Adipocyte (in vitro differentiated cells): ENCODE data around the gene GNG7.
"Not testable (repeated sequence)": the region's sequence is repeated elsewhere in the genome, so short reads cannot be mapped to it uniquely, and the experiment has no call there.

Experiments
- DNase-seq: peaks from one replicate; pipeline ENCODE4 v3.0.0-alpha.2; 2015; ENCODE audit warnings: low read depth
- H3K27me3 ChIP-seq: replicated peaks from 2 replicates; pipeline ENCODE4 v1.7.0; 2013; ENCODE audit warnings: mild to moderate bottlenecking, low read length, moderate library complexity; ENCODE audit not compliant: control insufficient read depth, insufficient read depth
- H3K36me3 ChIP-seq: 2 replicates; pipeline ENCODE4 v1.7.0; 2013; ENCODE audit warnings: low read length, mild to moderate bottlenecking, moderate library complexity; ENCODE audit not compliant: control insufficient read depth, insufficient read depth, severe bottlenecking
- H3K4me1 ChIP-seq: 2 replicates; pipeline ENCODE4 v1.7.0; 2013; ENCODE audit warnings: mild to moderate bottlenecking, low read length, moderate library complexity; ENCODE audit not compliant: control insufficient read depth, insufficient read depth
- H3K4me3 ChIP-seq: 2 replicates; pipeline ENCODE4 v1.7.0; 2013; ENCODE audit warnings: mild to moderate bottlenecking, low read length, moderate library complexity
- H3K9ac ChIP-seq: 2 replicates; pipeline ENCODE4 v1.7.0; 2013; ENCODE audit warnings: mild to moderate bottlenecking, low read length, moderate library complexity
- H3K9me3 ChIP-seq: 2 replicates; pipeline ENCODE4 v1.7.0; 2013; ENCODE audit warnings: mild to moderate bottlenecking, low read length, moderate library complexity; ENCODE audit not compliant: control insufficient read depth

Gene GNG7

GRCh38 chr19:2548966-2549365, 153.5 kb downstream of the GNG7 start:
- H3K4me3 ChIP-seq, result no peak overlapping the region
- H3K27me3 ChIP-seq, result no peaks in the 10 kb centered on the region
- H3K4me1 ChIP-seq, result peaks cover 26% of the 10 kb centered on the region
- H3K36me3 ChIP-seq, result no peaks in the 10 kb centered on the region
- no peak for DNase-seq
- no peak overlapping the region for H3K9ac ChIP-seq
- no peaks in the 10 kb centered on the region for H3K9me3 ChIP-seq

- no peaks in the 10 kb centered on the region for H3K36me3 ChIP-seq
- no peak for DNase-seq
- H3K4me1 ChIP-seq, result peaks cover 38% of the 10 kb centered on the region
- H3K27me3 ChIP-seq, result no peaks in the 10 kb centered on the region
- no peak overlapping the region for H3K9ac ChIP-seq
- no peaks in the 10 kb centered on the region for H3K9me3 ChIP-seq
- no peak overlapping the region for H3K4me3 ChIP-seq
Measured at GRCh38 chr19:2547721-2548120, 154.8 kb downstream of the GNG7 start.

GRCh38 chr19:2547033-2547680, 155.3 kb downstream of the GNG7 start:
- H3K4me1 ChIP-seq, result peaks cover 44% of the 10 kb centered on the region
- DNase-seq, result no peak
- no peak overlapping the region for H3K4me3 ChIP-seq
- no peaks in the 10 kb centered on the region for H3K27me3 ChIP-seq
- no peak overlapping the region for H3K9ac ChIP-seq
- no peaks in the 10 kb centered on the region for H3K36me3 ChIP-seq
- no peaks in the 10 kb centered on the region for H3K9me3 ChIP-seq

- H3K9me3 ChIP-seq, result no peaks in the 10 kb centered on the region
- no peak overlapping the region for H3K4me3 ChIP-seq
- no peak for DNase-seq
- no peaks in the 10 kb centered on the region for H3K27me3 ChIP-seq
- H3K36me3 ChIP-seq, result no peaks in the 10 kb centered on the region
- H3K9ac ChIP-seq, result no peak overlapping the region
- H3K4me1 ChIP-seq, result peaks cover 50% of the 10 kb centered on the region
Measured at GRCh38 chr19:2546128-2547032, 156.1 kb downstream of the GNG7 start.

- H3K9me3 ChIP-seq, H3K4me3 ChIP-seq, H3K9ac ChIP-seq, H3K27me3 ChIP-seq, H3K36me3 ChIP-seq, DNase-seq: not testable (repeated sequence)
- peaks cover 52% of the 10 kb centered on the region for H3K4me1 ChIP-seq
Measured at GRCh38 chr19:2545416-2546127, 156.9 kb downstream of the GNG7 start.

- H3K9me3 ChIP-seq, result no peaks in the 10 kb centered on the region
- H3K36me3 ChIP-seq, result no peaks in the 10 kb centered on the region
- peak overlapping the region; percentile 92 for H3K9ac ChIP-seq
- peaks cover 52% of the 10 kb centered on the region for H3K4me1 ChIP-seq
- no peaks in the 10 kb centered on the region for H3K27me3 ChIP-seq
- no peak overlapping the region for H3K4me3 ChIP-seq
- no peak for DNase-seq
Measured at GRCh38 chr19:2544576-2545415, 157.7 kb downstream of the GNG7 start.

GRCh38 chr19:2543463-2544442, 158.7 kb downstream of the GNG7 start:
- peak overlapping the region; percentile 60 for H3K4me3 ChIP-seq
- peak; percentile 98 for DNase-seq
- no peaks in the 10 kb centered on the region for H3K36me3 ChIP-seq
- H3K9ac ChIP-seq, result peak overlapping the region; percentile 92
- no peaks in the 10 kb centered on the region for H3K27me3 ChIP-seq
- H3K4me1 ChIP-seq, result peaks cover 48% of the 10 kb centered on the region
- H3K9me3 ChIP-seq, result no peaks in the 10 kb centered on the region

- H3K27me3 ChIP-seq, H3K36me3 ChIP-seq, H3K9me3 ChIP-seq, DNase-seq: not testable (repeated sequence)
- Histone ChIP-seq H3K4me1 (peaks cover 48% of the 10 kb centered on the region), H3K9ac (peak overlapping the region; percentile 92), H3K4me3 (peak overlapping the region; percentile 60)
Measured at GRCh38 chr19:2543072-2543462, 159.4 kb downstream of the GNG7 start.

GRCh38 chr19:2542341-2543069, 160.0 kb downstream of the GNG7 start:
- Histone ChIP-seq H3K4me1 (peaks cover 48% of the 10 kb centered on the region), H3K4me3 (peak overlapping the region; percentile 60), H3K36me3 (no peaks in the 10 kb centered on the region), H3K9ac (peak overlapping the region; percentile 92), H3K27me3 (no peaks in the 10 kb centered on the region), H3K9me3 (no peaks in the 10 kb centered on the region)
- no peak for DNase-seq
